HepG2 (cell line): ENCODE results near the gene SMAD2.

Source experiments
- CCDC6 ChIP-seq: sonication (generic); formaldehyde crosslinking; IDR thresholded peaks from 2 replicates; pipeline ENCODE4 v1.8.1; 2022; ENCODE audit warnings: mild to moderate bottlenecking, missing genetic modification reagents, moderate library complexity
- CTCF ChIP-seq: sonication (generic); formaldehyde crosslinking; IDR thresholded peaks from 2 replicates; pipeline ENCODE4 v1.5.0; 2020; ENCODE audit warnings: mild to moderate bottlenecking, missing genetic modification reagents, moderate library complexity
- DPF2 ChIP-seq: sonication (generic); formaldehyde crosslinking; IDR thresholded peaks from 2 replicates; pipeline ENCODE4 v1.4.0; 2020; ENCODE audit warnings: mild to moderate bottlenecking, low read depth, missing genetic modification reagents, borderline replicate concordance
- HOXA7 ChIP-seq: sonication (generic); formaldehyde crosslinking; IDR thresholded peaks from 2 replicates; pipeline ENCODE4 v1.8.1; 2022; ENCODE audit warnings: mild to moderate bottlenecking, missing genetic modification reagents, moderate library complexity
- NR2F1 ChIP-seq, 2 experiments: fragments of 450-650 bp in 1 of 2; formaldehyde crosslinking in 1 of 2; IDR thresholded peaks; 2 replicates each; pipeline versions ENCODE4 v1.5.0 to v1.6.1; 2016 to 2020; ENCODE audit warnings: mild to moderate bottlenecking in 1 of 2, missing compliant biosample characterization in 1 of 2, missing genetic modification reagents in 1 of 2, moderate library complexity in 1 of 2
- PATZ1 ChIP-seq: sonication (generic); formaldehyde crosslinking; IDR thresholded peaks from 2 replicates; pipeline ENCODE4 v1.4.0; 2020; ENCODE audit warnings: missing genetic modification reagents
- POLR2AphosphoS2 ChIP-seq: IDR thresholded peaks from 2 replicates; pipeline ENCODE4 v1.6.1; 2011; ENCODE audit warnings: low read depth, low read length, improper control_type of control experiment
- RORA ChIP-seq: sonication (generic); formaldehyde crosslinking; IDR thresholded peaks from 2 replicates; pipeline ENCODE4 v1.5.0; 2020; ENCODE audit warnings: mild to moderate bottlenecking, missing genetic modification reagents, moderate library complexity
- ZNF143 ChIP-seq: sonication (generic); formaldehyde crosslinking; IDR thresholded peaks from 2 replicates; pipeline ENCODE4 v1.4.0; 2020; ENCODE audit warnings: missing genetic modification reagents
- ZNF331 ChIP-seq: sonication (generic); formaldehyde crosslinking; IDR thresholded peaks from 2 replicates; pipeline ENCODE4 v1.4.0; 2020; ENCODE audit warnings: missing genetic modification reagents

GRCh38 chr18:47872426-47872825 is 58.0 kb downstream of the SMAD2 start:
- no peak for TF ChIP-seq POLR2AphosphoS2
- no peak for TF ChIP-seq CTCF (CRISPR knock-in tag)
- no peak for TF ChIP-seq PATZ1 (CRISPR knock-in tag)
- no peak for TF ChIP-seq DPF2 (CRISPR knock-in tag)
- no peak for TF ChIP-seq ZNF331
- no peak for TF ChIP-seq CCDC6
- TF ChIP-seq ZNF143 (CRISPR knock-in tag): no peak
- TF ChIP-seq NR2F1 (CRISPR knock-in tag; IDR thresholded peaks at IDR 0.05): no peak
- TF ChIP-seq RORA (CRISPR knock-in tag): no peak
- no peak for TF ChIP-seq HOXA7 (CRISPR knock-in tag)
